ENCODE results near the gene JMY. TPM values are rescaled to one million over a fixed set of nuclear protein-coding genes. Genes with fewer than 3 reads are reported as not detected.

JMY gene
- total and polyA plus RNA-seq, 5 experiments from 2014 or later: 5.3 to 27.3 (median 5.7) TPM

- H3K4me3 Mint-ChIP-seq: no peak overlapping the region
- ATAC-seq: no peak
- H3K27ac Mint-ChIP-seq: peak overlapping the region in 2 of 10 donors; percentile 4 to 15
Observed at GRCh38 chr5:79329453-79329852, 93.5 kb downstream of the JMY start.

GRCh38 chr5:79330071-79330470 lies 94.1 kb downstream of the JMY start:
- Mint-ChIP-seq H3K27me3 (peaks cover 0 to 11% (median 0%) of the 10 kb centered on the region in 5 donors), H3K9me3 (peaks cover 0 to 11% (median 2%) of the 10 kb centered on the region in 9 donors), H3K27ac (no peak overlapping the region), H3K4me1 (peaks cover 0 to 2% (median 0%) of the 10 kb centered on the region in 4 donors), H3K4me3 (no peak overlapping the region), H3K36me3 (no peaks in the 10 kb centered on the region)
- DNase-seq (no peak), ATAC-seq (no peak)
- POLR2A ChIA-PET: no interaction called here

More at GRCh38 chr5:79329453-79329852, 93.5 kb downstream of the JMY start:
- POLR2A ChIA-PET: no interaction called here
- Mint-ChIP-seq H3K9me3 (peaks cover 0 to 11% (median 0%) of the 10 kb centered on the region in 9 donors), H3K4me1 (peaks cover 0 to 2% (median 0%) of the 10 kb centered on the region in 4 donors), H3K36me3 (no peaks in the 10 kb centered on the region), H3K27me3 (peaks cover 0 to 7% (median 0%) of the 10 kb centered on the region in 5 donors)
- DNase-seq: no peak

GRCh38 chr5:79333852-79334557 lies 98.1 kb downstream of the JMY start:
- peak overlapping the region in 1 of 10 donors; percentile 68 for H3K27ac Mint-ChIP-seq
- no peak overlapping the region for H3K4me3 Mint-ChIP-seq
- H3K9me3 Mint-ChIP-seq: peaks cover 0 to 29% (median 12%) of the 10 kb centered on the region in 9 donors
- no peak for ATAC-seq
- peaks cover 0 to 5% (median 0%) of the 10 kb centered on the region in 3 donors for H3K36me3 Mint-ChIP-seq
- no peaks in the 10 kb centered on the region for H3K4me1 Mint-ChIP-seq
- POLR2A ChIA-PET: no interaction called here
- no peak for DNase-seq
- peaks cover 2 to 29% (median 12%) of the 10 kb centered on the region in 5 donors for H3K27me3 Mint-ChIP-seq

- H3K4me1 Mint-ChIP-seq: no peaks in the 10 kb centered on the region
- ATAC-seq: no peak
Observed at GRCh38 chr5:79346420-79346824, 110.5 kb downstream of the JMY start.

GRCh38 chr5:79349047-79349446 lies 113.1 kb downstream of the JMY start:
- no peak for DNase-seq
- no peak overlapping the region for H3K27ac Mint-ChIP-seq
- H3K9me3 Mint-ChIP-seq: no peaks in the 10 kb centered on the region
- ATAC-seq: no peak
- no peaks in the 10 kb centered on the region for H3K4me1 Mint-ChIP-seq
- POLR2A ChIA-PET: no interaction called here
- peaks cover 0 to 4% (median 2%) of the 10 kb centered on the region in 5 donors for H3K27me3 Mint-ChIP-seq
- peaks cover 0 to 9% (median 2%) of the 10 kb centered on the region in 3 donors for H3K36me3 Mint-ChIP-seq
- no peak overlapping the region for H3K4me3 Mint-ChIP-seq

More at GRCh38 chr5:79346420-79346824, 110.5 kb downstream of the JMY start:
- Mint-ChIP-seq H3K27ac (no peak overlapping the region), H3K9me3 (no peaks in the 10 kb centered on the region), H3K36me3 (peaks cover 2 to 9% (median 4%) of the 10 kb centered on the region in 3 donors), H3K27me3 (peaks cover 0 to 12% (median 2%) of the 10 kb centered on the region in 5 donors), H3K4me3 (no peak overlapping the region)
- POLR2A ChIA-PET: no interaction called here
- no peak for DNase-seq

GRCh38 chr5:79349881-79350280 lies 114.0 kb downstream of the JMY start:
- peaks cover 0 to 4% (median 2%) of the 10 kb centered on the region in 5 donors for H3K27me3 Mint-ChIP-seq
- H3K4me3 Mint-ChIP-seq: no peak overlapping the region
- POLR2A ChIA-PET: no interaction called here
- H3K4me1 Mint-ChIP-seq: no peaks in the 10 kb centered on the region
- H3K9me3 Mint-ChIP-seq: no peaks in the 10 kb centered on the region
- no peak for ATAC-seq
- peaks cover 0 to 8% (median 2%) of the 10 kb centered on the region in 3 donors for H3K36me3 Mint-ChIP-seq
- no peak overlapping the region for H3K27ac Mint-ChIP-seq
- no peak for DNase-seq

GRCh38 chr5:79357398-79357797 lies 121.5 kb downstream of the JMY start:
- H3K4me3 Mint-ChIP-seq: no peak overlapping the region
- H3K27me3 Mint-ChIP-seq: peaks cover 0 to 9% (median 2%) of the 10 kb centered on the region in 5 donors
- POLR2A ChIA-PET: interaction anchor here (0.7 kb wide), 1 partner anchor 25 kb away, joined by 3 read pairs; no protein-coding TSS in a partner anchor
- no peaks in the 10 kb centered on the region for H3K4me1 Mint-ChIP-seq
- peaks cover 0 to 5% (median 0%) of the 10 kb centered on the region in 3 donors for H3K36me3 Mint-ChIP-seq
- peaks cover 0 to 6% (median 0%) of the 10 kb centered on the region in 9 donors for H3K9me3 Mint-ChIP-seq
- H3K27ac Mint-ChIP-seq: no peak overlapping the region
- no peak for ATAC-seq
- no peak for DNase-seq

Other genes starting within 250 kb of the JMY start
- gene DMGDH, start 166.5 kb upstream of the JMY start, total RNA-seq: under 1 TPM in 1 of 2 experiments, not detected in 1; 0.99 TPM
- under 1 TPM in 2 of 3 donors, not detected in 1; 0.12 to 0.23 TPM for gene DMGDH, start 166.5 kb upstream of the JMY start, polyA plus RNA-seq
- not detected for gene BHMT2, start 166.4 kb upstream of the JMY start, total RNA-seq
- gene BHMT2, start 166.4 kb upstream of the JMY start, polyA plus RNA-seq: not detected
- gene BHMT, start 124.3 kb upstream of the JMY start, total RNA-seq: not detected
- gene BHMT, start 124.3 kb upstream of the JMY start, polyA plus RNA-seq: not detected

Measured in naive thymus-derived CD8-positive, alpha-beta T cell (primary cell).